ENCODE results near the gene ACSS3. TPM values are rescaled to one million over a fixed set of nuclear protein-coding genes. Genes with fewer than 3 reads are reported as not detected.

The ACSS3 gene
- total and polyA plus RNA-seq, 9 of the 15 experiments (the other 6 are each of a cell fraction or from before 2014, with no cell fraction given): 0.40 TPM; not detected in 8

GRCh38 chr12:81120961-81121360, 43.1 kb downstream of the ACSS3 start:
- 0% methylated on average over 2 of the region's 2 CpGs for WGBS (ENCODE audit: insufficient coverage, low coverage, missing lambda C conversion rate)
- Histone ChIP-seq H3K9me1 (ENCODE audit: control insufficient read depth, insufficient read depth, low read length) (no peaks in the 10 kb centered on the region), H2AFZ (ENCODE audit: low read depth, low read length) (no peak overlapping the region), H3K79me2 (ENCODE audit: control insufficient read depth, insufficient read depth, low read length) (no peaks in the 10 kb centered on the region), H3K36me3 (ENCODE audit: control insufficient read depth, insufficient read depth, low read length) (no peaks in the 10 kb centered on the region), H3K4me3 (no peak overlapping the region), H3K4me1 (replicated peaks in 1 of 2; ENCODE audit: control insufficient read depth in 2 of 2, insufficient read depth in 2 of 2, low read length in 2 of 2) (no peaks in the 10 kb centered on the region), H4K20me1 (replicated peaks; ENCODE audit: control insufficient read depth, insufficient read depth, low read length) (no peaks in the 10 kb centered on the region), H3K27ac (ENCODE audit: extremely low read depth, low read depth, low read length) (no peak overlapping the region), H3K9me3 (replicated peaks; ENCODE audit: control insufficient read depth, insufficient read depth, low read depth, low read length) (no peaks in the 10 kb centered on the region), H3K9ac (ENCODE audit: insufficient read depth in 1 of 2, low read depth in 2 of 2, low read length in 2 of 2) (no peak overlapping the region), H3K4me2 (ENCODE audit: insufficient read depth, low read length) (no peak overlapping the region), H3K27me3 (ENCODE audit: control insufficient read depth in 2 of 2, insufficient read depth in 2 of 2, low read length in 2 of 2) (no peaks in the 10 kb centered on the region)
- no peak for ATAC-seq
- intact Hi-C loops (cut with micrococcal nuclease) (no loop called here), in situ Hi-C loops (cut with MboI) (no loop called here)
- POLR2A ChIA-PET: no interaction called here
- TF ChIP-seq, protein P1, sequence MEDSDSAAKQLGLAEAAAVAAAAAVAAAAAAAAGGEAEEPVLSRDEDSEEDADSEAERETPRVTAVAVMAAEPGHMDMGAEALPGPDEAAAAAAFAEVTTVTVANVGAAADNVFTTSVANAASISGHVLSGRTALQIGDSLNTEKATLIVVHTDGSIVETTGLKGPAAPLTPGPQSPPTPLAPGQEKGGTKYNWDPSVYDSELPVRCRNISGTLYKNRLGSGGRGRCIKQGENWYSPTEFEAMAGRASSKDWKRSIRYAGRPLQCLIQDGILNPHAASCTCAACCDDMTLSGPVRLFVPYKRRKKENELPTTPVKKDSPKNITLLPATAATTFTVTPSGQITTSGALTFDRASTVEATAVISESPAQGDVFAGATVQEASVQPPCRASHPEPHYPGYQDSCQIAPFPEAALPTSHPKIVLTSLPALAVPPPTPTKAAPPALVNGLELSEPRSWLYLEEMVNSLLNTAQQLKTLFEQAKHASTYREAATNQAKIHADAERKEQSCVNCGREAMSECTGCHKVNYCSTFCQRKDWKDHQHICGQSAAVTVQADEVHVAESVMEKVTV (CRISPR knock-in tag; IDR thresholded peaks at IDR 0.05): no peak
- no peak for TF ChIP-seq HLTF (IDR thresholded peaks at IDR 0.05)
- no peak for TF ChIP-seq ZFP1 (CRISPR knock-in tag; IDR thresholded peaks at IDR 0.05)
- no peak for TF ChIP-seq STAT5B (CRISPR knock-in tag; IDR thresholded peaks at IDR 0.05)
- TF ChIP-seq POLR2A (conservative IDR thresholded peaks at IDR 0.05): no peak
- TF ChIP-seq HMBOX1 (IDR thresholded peaks at IDR 0.05): no peak
- no peak for TF ChIP-seq CHCHD3 (CRISPR knock-in tag; IDR thresholded peaks at IDR 0.05)
- CTCF ChIA-PET (ENCODE audit: low intra/inter-chr PET ratio): no interaction called here
- no peak for FAIRE-seq
- no TSS peak for BruUV-seq (replicated peaks)
- DNase-seq (ENCODE audit: extremely low read depth in 1 of 4, low spot score in 3 of 4): no peak

Measured in K562 (cell line).